ENCODE results near the gene TACC3.

- TF ChIP-seq ELK4 (IDR thresholded peaks at IDR 0.05; ENCODE audit: borderline replicate concordance, low read depth, low read length) (no peak), CTCF (tag by site-specific recombination; IDR thresholded peaks at IDR 0.05) (no peak), PRDM10 (tag by site-specific recombination; IDR thresholded peaks at IDR 0.05) (no peak), ZNF433 (tag by site-specific recombination; IDR thresholded peaks at IDR 0.05; ENCODE audit: low read depth) (no peak), ZNF394 (tag by site-specific recombination; IDR thresholded peaks at IDR 0.05; ENCODE audit: borderline replicate concordance) (no peak), ZFP69B (tag by site-specific recombination; IDR thresholded peaks at IDR 0.05) (no peak), ZBTB7A (tag by site-specific recombination; IDR thresholded peaks at IDR 0.05; ENCODE audit: low read depth) (no peak), ZNF280D (tag by site-specific recombination; IDR thresholded peaks at IDR 0.05) (no peak), TCF7L2 (IDR thresholded peaks at IDR 0.05; ENCODE audit: borderline replicate concordance, low read depth, low read length) (no peak), ZNF266 (tag by site-specific recombination; IDR thresholded peaks at IDR 0.05; ENCODE audit: low read depth) (no peak), ZNF121 (tag by site-specific recombination; IDR thresholded peaks at IDR 0.05) (no peak), ZNF175 (tag by site-specific recombination; IDR thresholded peaks at IDR 0.05) (no peak), ZNF138 (tag by site-specific recombination; IDR thresholded peaks at IDR 0.05; ENCODE audit: borderline replicate concordance) (no peak)
Observed at GRCh38 chr4:1695913-1696312, 25.4 kb upstream of the TACC3 start.

Data from HEK293 (cell line).